HG03066 (cell line): ENCODE data around the gene CBLL1.

Source experiments
- ATAC-seq: cut with Tn5 transposase; IDR thresholded peaks from one replicate; pipeline ENCODE4 v1.9.1; 2021; ENCODE audit warnings: low read depth; ENCODE audit not compliant: unreplicated experiment

The CBLL1 gene

DNA sequence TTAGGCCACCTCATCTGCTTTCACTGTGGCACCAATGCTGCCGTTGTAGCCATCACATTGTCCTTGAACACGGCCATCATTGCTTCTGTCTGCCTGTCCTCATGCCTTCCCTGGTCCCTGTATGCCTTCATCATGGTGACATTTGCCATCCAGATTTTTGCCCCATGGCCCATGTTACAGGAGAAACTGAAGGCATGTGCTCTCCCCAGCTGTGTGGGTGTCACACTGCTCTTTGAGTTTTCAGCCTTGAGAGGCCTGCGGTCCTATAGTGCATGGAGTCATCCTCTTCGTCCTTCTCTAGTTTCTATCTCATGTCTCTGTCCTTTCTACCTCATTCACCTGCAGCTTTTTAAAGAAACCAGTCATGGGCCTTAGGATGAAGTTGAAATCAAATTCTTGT lies 65.2 kb downstream of the CBLL1 start:
- ATAC-seq: no peak

DNA sequence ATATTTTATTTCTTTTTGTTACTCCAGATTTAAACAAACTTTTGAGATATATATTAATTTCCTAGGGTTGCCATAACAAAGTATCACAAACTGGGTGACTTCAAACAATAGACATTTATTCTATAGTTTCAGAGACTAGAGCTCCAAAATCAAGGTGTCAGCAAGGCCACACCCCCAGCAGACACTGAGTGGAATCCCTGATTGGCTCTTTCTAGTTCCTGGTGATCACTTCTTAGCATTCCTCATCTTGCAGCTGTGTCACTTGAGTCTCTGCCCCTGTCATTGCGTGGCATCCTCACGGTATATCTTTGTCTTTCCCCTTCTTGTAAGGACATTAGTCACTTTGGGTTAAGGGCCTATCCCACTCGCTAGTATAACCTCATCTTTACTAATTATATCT lies 66.7 kb downstream of the CBLL1 start:
- no peak for ATAC-seq
